Measurements from ENCODE around the gene NCOR2.

Gene NCOR2

GRCh38 chr12:124610021-124610612 lies 42.7 kb upstream of the NCOR2 start:
- Histone ChIP-seq H3K4me2 (peak overlapping the region; percentile 72), H3K9me3 (peaks cover 13% of the 10 kb centered on the region), H3K27me3 (no peaks in the 10 kb centered on the region), H3K27ac (peak overlapping the region; percentile 39; the same call in 1 of the 2 replicates), H3K36me3 (no peaks in the 10 kb centered on the region), H3K4me3 (no peak overlapping the region), H4K20me1 (0 out of 2 replicates have a peak, but pooled peaks cover 3% of the 10 kb centered on the region), H3K9ac (no peak overlapping the region), H3K4me1 (peaks cover 66% of the 10 kb centered on the region)
- no peak for TF ChIP-seq Cebpa-rat (IDR thresholded peaks at IDR 0.05)

DNA sequence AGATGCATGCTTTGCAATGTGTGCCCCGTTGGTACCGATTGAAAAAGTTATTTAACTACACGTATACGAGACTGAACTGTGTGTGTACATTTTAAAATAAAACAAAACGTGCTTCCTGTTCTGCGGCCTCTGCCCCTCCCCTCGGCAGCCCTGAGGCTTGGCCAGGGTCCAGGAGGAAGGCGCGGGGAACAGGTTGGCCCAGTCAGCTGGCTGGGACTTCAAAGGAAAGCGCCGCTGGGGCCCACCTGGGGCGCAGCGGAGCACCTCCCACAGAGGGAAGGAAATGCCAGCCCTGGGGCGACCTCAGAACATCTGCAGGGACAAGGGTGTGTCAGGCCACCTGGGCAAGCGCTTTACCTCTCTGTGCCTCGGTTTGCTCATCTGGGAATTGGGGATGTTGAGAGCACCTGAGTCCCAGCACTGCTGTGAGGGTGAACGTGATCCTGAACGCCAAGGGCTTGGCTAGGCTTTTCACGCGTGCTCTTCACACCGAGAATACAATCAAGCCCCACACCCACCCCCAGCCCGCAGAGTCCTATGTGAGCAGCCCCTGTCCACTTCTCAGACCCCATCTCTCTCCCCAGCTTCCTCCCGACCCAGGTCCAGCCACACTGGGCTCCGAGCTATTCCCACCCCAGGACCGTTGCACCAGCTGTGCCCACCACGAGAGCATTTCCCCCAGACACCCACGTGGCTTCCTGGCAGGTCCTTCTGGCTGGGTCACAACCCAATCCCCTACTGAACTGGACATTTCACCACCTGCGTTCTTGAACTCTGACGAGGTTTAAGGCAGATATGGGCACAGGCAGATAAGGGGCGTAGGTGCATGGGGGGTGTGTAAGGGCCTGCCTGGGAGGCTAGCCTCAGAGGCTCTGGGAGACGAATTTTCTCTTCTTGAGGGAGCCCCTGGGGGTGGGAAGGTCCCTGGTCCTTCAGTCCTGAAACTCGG lies 41.9 kb upstream of the NCOR2 start:
- peaks cover 72% of the 10 kb centered on the region for H3K4me1 ChIP-seq

GRCh38 chr12:124608450-124608870 lies 41.0 kb upstream of the NCOR2 start:
- TF ChIP-seq Cebpa-rat (IDR thresholded peaks at IDR 0.05), result no peak
- Histone ChIP-seq H3K4me2 (peak overlapping the region; percentile 72), H3K4me3 (no peak overlapping the region), H3K4me1 (peaks cover 76% of the 10 kb centered on the region), H3K9me3 (peaks cover 5% of the 10 kb centered on the region; the same call in 1 of the 2 replicates), H4K20me1 (0 out of 2 replicates have a peak, but pooled peaks cover 3% of the 10 kb centered on the region), H3K36me3 (no peaks in the 10 kb centered on the region), H3K9ac (no peak overlapping the region), H3K27ac (peak overlapping the region; percentile 39), H3K27me3 (no peaks in the 10 kb centered on the region)

More for the DNA sequence above, 41.9 kb upstream of the NCOR2 start:
- H3K27ac ChIP-seq, result peak overlapping the region; percentile 39
- H3K4me2 ChIP-seq, result peak overlapping the region; percentile 72
- no peaks in the 10 kb centered on the region for H3K27me3 ChIP-seq
- TF ChIP-seq Cebpa-rat (IDR thresholded peaks at IDR 0.05), result no peak
- no peak overlapping the region for H3K4me3 ChIP-seq
- no peak overlapping the region for H3K9ac ChIP-seq
- H3K9me3 ChIP-seq, result peaks cover 9% of the 10 kb centered on the region
- H4K20me1 ChIP-seq, result 0 out of 2 replicates have a peak, but pooled peaks cover 3% of the 10 kb centered on the region
- no peaks in the 10 kb centered on the region for H3K36me3 ChIP-seq

GRCh38 chr12:124607681-124608425 lies 40.4 kb upstream of the NCOR2 start:
- TF ChIP-seq Cebpa-rat (IDR thresholded peaks at IDR 0.05), result no peak
- Histone ChIP-seq H3K36me3 (no peaks in the 10 kb centered on the region), H3K9me3 (peaks cover 2% of the 10 kb centered on the region; the same call in 1 of the 2 replicates), H4K20me1 (0 out of 2 replicates have a peak, but pooled peaks cover 3% of the 10 kb centered on the region), H3K9ac (no peak overlapping the region), H3K4me2 (peak overlapping the region; percentile 72), H3K27ac (0 out of 2 replicates have a peak overlapping the region, but pooled peaks have one; percentile 39), H3K4me3 (no peak overlapping the region), H3K4me1 (peaks cover 77% of the 10 kb centered on the region), H3K27me3 (no peaks in the 10 kb centered on the region)

GRCh38 chr12:124605883-124606774 lies 38.7 kb upstream of the NCOR2 start:
- Histone ChIP-seq H4K20me1 (0 out of 2 replicates have a peak, but pooled peaks cover 3% of the 10 kb centered on the region), H3K36me3 (no peaks in the 10 kb centered on the region), H3K4me3 (no peak overlapping the region), H3K4me2 (peak overlapping the region; percentile 68), H3K9me3 (no peaks in the 10 kb centered on the region), H3K4me1 (peaks cover 79% of the 10 kb centered on the region), H3K27ac (peak overlapping the region; percentile 38; the same call in 1 of the 2 replicates), H3K9ac (no peak overlapping the region), H3K27me3 (no peaks in the 10 kb centered on the region)
- no peak for TF ChIP-seq Cebpa-rat (IDR thresholded peaks at IDR 0.05)

GRCh38 chr12:124605150-124605882 lies 37.9 kb upstream of the NCOR2 start:
- no peaks in the 10 kb centered on the region for H3K36me3 ChIP-seq
- H3K9me3 ChIP-seq, result no peaks in the 10 kb centered on the region
- H4K20me1 ChIP-seq, result 0 out of 2 replicates have a peak, but pooled peaks cover 3% of the 10 kb centered on the region
- H3K4me3 ChIP-seq, result no peak overlapping the region
- H3K27me3 ChIP-seq, result no peaks in the 10 kb centered on the region
- H3K9ac ChIP-seq, result no peak overlapping the region
- H3K4me2 ChIP-seq, result peak overlapping the region; percentile 68
- H3K4me1 ChIP-seq, result peaks cover 71% of the 10 kb centered on the region
- TF ChIP-seq Cebpa-rat (IDR thresholded peaks at IDR 0.05), result no peak
- peak overlapping the region; percentile 38; the same call in 1 of the 2 replicates for H3K27ac ChIP-seq

DNA sequence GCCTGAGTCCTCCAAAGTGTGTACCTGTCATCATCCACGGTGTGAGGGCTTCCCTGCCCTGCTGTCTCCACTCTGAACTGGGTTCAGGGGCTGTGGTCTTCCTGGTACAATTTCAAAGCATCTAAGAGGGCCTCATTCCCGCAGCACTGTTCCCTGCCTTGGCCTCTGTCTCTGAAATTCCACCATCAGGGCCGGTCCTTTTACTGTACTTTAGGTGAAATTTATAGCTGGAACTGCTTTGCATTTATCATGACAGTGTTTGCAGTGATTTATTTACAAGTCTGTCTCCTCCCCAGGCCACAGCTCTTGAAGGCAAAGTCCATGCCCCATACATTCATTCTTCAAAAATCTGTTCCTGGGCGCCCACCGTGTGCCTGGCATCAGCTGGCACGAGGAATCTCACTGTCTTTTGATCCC lies 36.9 kb upstream of the NCOR2 start:
- no peak overlapping the region for H3K27ac ChIP-seq
- H3K36me3 ChIP-seq, result no peaks in the 10 kb centered on the region
- no peak overlapping the region for H3K9ac ChIP-seq
- no peak overlapping the region for H3K4me2 ChIP-seq
- no peak overlapping the region for H3K4me3 ChIP-seq
- H3K27me3 ChIP-seq, result no peaks in the 10 kb centered on the region
- TF ChIP-seq Cebpa-rat (IDR thresholded peaks at IDR 0.05), result no peak
- H4K20me1 ChIP-seq, result 0 out of 2 replicates have a peak, but pooled peaks cover 3% of the 10 kb centered on the region
- peaks cover 8% of the 10 kb centered on the region for H3K9me3 ChIP-seq
- peaks cover 61% of the 10 kb centered on the region for H3K4me1 ChIP-seq

GRCh38 chr12:124603831-124604251 lies 36.4 kb upstream of the NCOR2 start:
- H3K27ac ChIP-seq, result no peak overlapping the region
- peaks cover 8% of the 10 kb centered on the region for H3K9me3 ChIP-seq
- 0 out of 2 replicates have a peak, but pooled peaks cover 3% of the 10 kb centered on the region for H4K20me1 ChIP-seq
- H3K4me1 ChIP-seq, result peaks cover 57% of the 10 kb centered on the region
- H3K4me2 ChIP-seq, result peak overlapping the region; percentile 57
- H3K27me3 ChIP-seq, result no peaks in the 10 kb centered on the region
- no peak overlapping the region for H3K4me3 ChIP-seq
- H3K36me3 ChIP-seq, result no peaks in the 10 kb centered on the region
- 0 out of 2 replicates have a peak overlapping the region, but pooled peaks have one; percentile 5 for H3K9ac ChIP-seq
- no peak for TF ChIP-seq Cebpa-rat (IDR thresholded peaks at IDR 0.05)
